ENCODE results near the gene DNAAF2. TPM values are rescaled to one million over a fixed set of nuclear protein-coding genes. Genes with fewer than 3 reads are reported as not detected.

Gene DNAAF2
- total RNA-seq, 1 donor from 2014 or later, result 10.8 TPM

GRCh38 chr14:49617852-49618519, 17.1 kb downstream of the DNAAF2 start:
- peaks cover 13% of the 10 kb centered on the region for H3K36me3 Mint-ChIP-seq
- H3K9me3 Mint-ChIP-seq, result no peaks in the 10 kb centered on the region
- no peaks in the 10 kb centered on the region for H3K27me3 Mint-ChIP-seq (ENCODE audit: low read depth)
- H3K4me1 Mint-ChIP-seq, result peaks cover 34% of the 10 kb centered on the region
- no peak for TF ChIP-seq CTCF (IDR thresholded peaks at IDR 0.05; ENCODE audit: unreplicated experiment)
- no peak overlapping the region for H3K27ac Mint-ChIP-seq
- H3K4me3 Mint-ChIP-seq, result no peak overlapping the region
- DNase-seq (ENCODE audit: low spot score in 2 of 2, unreplicated experiment in 2 of 2), result no peak

GRCh38 chr14:49615776-49616175, 19.3 kb downstream of the DNAAF2 start:
- Mint-ChIP-seq H3K27me3 (ENCODE audit: low read depth) (no peaks in the 10 kb centered on the region), H3K27ac (no peak overlapping the region)

GRCh38 chr14:49614196-49614595, 20.8 kb downstream of the DNAAF2 start:
- no peaks in the 10 kb centered on the region for H3K9me3 Mint-ChIP-seq
- H3K4me3 Mint-ChIP-seq, result no peak overlapping the region
- DNase-seq (ENCODE audit: low spot score in 2 of 2, unreplicated experiment in 2 of 2), result no peak
- H3K36me3 Mint-ChIP-seq, result peaks cover 13% of the 10 kb centered on the region
- no peak overlapping the region for H3K27ac Mint-ChIP-seq
- H3K27me3 Mint-ChIP-seq (ENCODE audit: low read depth), result no peaks in the 10 kb centered on the region
- TF ChIP-seq CTCF (IDR thresholded peaks at IDR 0.05; ENCODE audit: unreplicated experiment), result no peak
- H3K4me1 Mint-ChIP-seq, result peaks cover 25% of the 10 kb centered on the region

More at GRCh38 chr14:49615776-49616175, 19.3 kb downstream of the DNAAF2 start:
- DNase-seq (ENCODE audit: low spot score in 2 of 2, unreplicated experiment in 2 of 2), result no peak
- peaks cover 31% of the 10 kb centered on the region for H3K4me1 Mint-ChIP-seq
- H3K4me3 Mint-ChIP-seq, result no peak overlapping the region
- no peak for TF ChIP-seq CTCF (IDR thresholded peaks at IDR 0.05; ENCODE audit: unreplicated experiment)
- H3K9me3 Mint-ChIP-seq, result no peaks in the 10 kb centered on the region
- H3K36me3 Mint-ChIP-seq, result peaks cover 13% of the 10 kb centered on the region

- Mint-ChIP-seq H3K36me3 (peaks cover 7% of the 10 kb centered on the region), H3K4me3 (no peak overlapping the region), H3K27me3 (ENCODE audit: low read depth) (no peaks in the 10 kb centered on the region), H3K4me1 (peaks cover 14% of the 10 kb centered on the region), H3K9me3 (no peaks in the 10 kb centered on the region), H3K27ac (peak overlapping the region; percentile 83)
- no peak for TF ChIP-seq CTCF (IDR thresholded peaks at IDR 0.05; ENCODE audit: unreplicated experiment)
- no peak for DNase-seq (ENCODE audit: low spot score in 2 of 2, unreplicated experiment in 2 of 2)
Observed at GRCh38 chr14:49612671-49613070, 22.4 kb downstream of the DNAAF2 start.

GRCh38 chr14:49612251-49612650, 22.8 kb downstream of the DNAAF2 start:
- H3K4me1 Mint-ChIP-seq, result peaks cover 12% of the 10 kb centered on the region
- H3K27me3 Mint-ChIP-seq (ENCODE audit: low read depth), result no peaks in the 10 kb centered on the region
- peaks cover 7% of the 10 kb centered on the region for H3K36me3 Mint-ChIP-seq
- no peaks in the 10 kb centered on the region for H3K9me3 Mint-ChIP-seq
- no peak for TF ChIP-seq CTCF (IDR thresholded peaks at IDR 0.05; ENCODE audit: unreplicated experiment)
- H3K4me3 Mint-ChIP-seq, result no peak overlapping the region
- DNase-seq (ENCODE audit: low spot score in 2 of 2, unreplicated experiment in 2 of 2), result no peak
- H3K27ac Mint-ChIP-seq, result peak overlapping the region; percentile 83
